ENCODE results near the gene TCEA3.

The TCEA3 gene

DNA sequence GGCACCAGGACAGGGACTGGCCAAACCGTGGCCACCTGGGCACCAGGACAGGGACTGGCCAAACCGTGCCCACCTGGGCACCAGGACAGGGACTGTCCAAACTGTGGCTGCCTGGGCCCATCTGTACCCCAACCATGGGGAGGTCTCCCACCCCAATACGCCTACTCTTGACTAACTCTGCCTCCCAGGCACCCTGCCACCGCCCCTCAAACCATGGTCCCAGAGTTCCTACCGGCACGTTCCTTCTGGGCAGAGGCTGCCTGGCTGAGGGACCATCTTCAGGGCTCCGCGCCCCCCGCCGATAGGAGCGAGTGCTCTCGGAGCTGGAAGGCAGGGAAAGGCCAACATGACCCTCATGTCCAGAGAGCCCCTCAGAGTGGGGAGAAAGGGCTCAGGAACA is 6.3 kb upstream of the TCEA3 start:
- no peak overlapping the region for H3K9ac ChIP-seq
- H3K79me2 ChIP-seq, result no peaks in the 10 kb centered on the region
- H2AFZ ChIP-seq, result no peak overlapping the region
- H3K4me2 ChIP-seq (ENCODE audit: low read length), result no peak overlapping the region
- H3K36me3 ChIP-seq (ENCODE audit: control insufficient read depth, insufficient read depth, low read length), result no peaks in the 10 kb centered on the region
- H3K4me1 ChIP-seq, result no peaks in the 10 kb centered on the region
- no peak overlapping the region for H3K4me3 ChIP-seq (ENCODE audit: low read depth, low read length)
- no peak for TF ChIP-seq CTCF (IDR thresholded peaks at IDR 0.05)
- no peaks in the 10 kb centered on the region for H3K9me3 ChIP-seq (ENCODE audit: control insufficient read depth, low read length)
- H3K27me3 ChIP-seq (ENCODE audit: control insufficient read depth, insufficient read depth, low read length), result no peaks in the 10 kb centered on the region
- no peak overlapping the region for H3K27ac ChIP-seq

DNA sequence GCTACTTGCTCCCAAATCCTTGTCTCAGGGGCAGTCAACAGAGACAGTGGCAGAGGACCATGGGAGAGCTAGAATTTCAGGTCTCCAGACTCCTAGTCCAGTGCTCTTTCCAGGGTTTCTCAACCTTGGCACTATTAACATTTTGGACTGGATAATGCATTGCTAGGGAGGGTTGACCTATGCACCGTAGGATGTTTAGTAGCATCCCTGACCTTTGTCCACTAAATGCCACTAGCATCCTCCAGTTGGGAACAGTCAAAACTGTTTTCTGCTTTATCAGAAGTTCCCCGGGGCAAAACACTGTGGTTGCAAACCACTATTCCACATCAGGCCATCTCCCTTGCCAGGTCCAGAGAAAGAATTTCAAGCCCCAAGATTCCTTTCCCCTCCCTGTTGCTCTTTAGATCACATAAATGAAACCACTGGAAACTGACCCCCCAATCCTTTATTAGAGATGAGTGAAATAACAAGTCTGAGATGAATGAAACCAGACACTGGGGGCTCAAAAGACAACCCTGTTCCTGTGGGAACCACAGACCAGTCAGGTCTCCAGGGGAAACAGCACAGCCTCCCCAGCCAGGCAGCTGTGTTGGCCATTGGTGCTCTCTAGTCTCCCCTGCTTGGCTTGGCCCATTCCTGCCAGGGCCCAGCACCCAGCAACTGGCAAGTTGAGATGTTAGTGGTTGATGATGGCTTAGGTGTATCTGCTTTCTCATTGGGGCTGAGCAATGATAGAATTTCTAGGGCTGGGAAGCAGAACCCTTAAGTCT is 3.8 kb upstream of the TCEA3 start:
- Histone ChIP-seq H3K36me3 (ENCODE audit: control insufficient read depth, insufficient read depth, low read length) (no peaks in the 10 kb centered on the region), H3K4me1 (no peaks in the 10 kb centered on the region), H3K79me2 (no peaks in the 10 kb centered on the region), H3K9me3 (ENCODE audit: control insufficient read depth, low read length) (no peaks in the 10 kb centered on the region), H3K4me3 (ENCODE audit: low read depth, low read length) (no peak overlapping the region), H3K4me2 (ENCODE audit: low read length) (no peak overlapping the region), H2AFZ (no peak overlapping the region), H3K27ac (no peak overlapping the region), H3K27me3 (ENCODE audit: control insufficient read depth, insufficient read depth, low read length) (no peaks in the 10 kb centered on the region), H3K9ac (no peak overlapping the region)
- TF ChIP-seq CTCF (IDR thresholded peaks at IDR 0.05), result no peak

GRCh38 chr1:23427550-23427949 is 3.0 kb upstream of the TCEA3 start:
- no peaks in the 10 kb centered on the region for H3K4me1 ChIP-seq
- no peak overlapping the region for H2AFZ ChIP-seq
- TF ChIP-seq CTCF (IDR thresholded peaks at IDR 0.05), result no peak

GRCh38 chr1:23426828-23427227 is 2.3 kb upstream of the TCEA3 start:
- H3K36me3 ChIP-seq (ENCODE audit: control insufficient read depth, insufficient read depth, low read length), result no peaks in the 10 kb centered on the region
- no peaks in the 10 kb centered on the region for H3K27me3 ChIP-seq (ENCODE audit: control insufficient read depth, insufficient read depth, low read length)
- H3K4me1 ChIP-seq, result no peaks in the 10 kb centered on the region
- H3K9ac ChIP-seq, result no peak overlapping the region
- H2AFZ ChIP-seq, result no peak overlapping the region
- no peaks in the 10 kb centered on the region for H3K9me3 ChIP-seq (ENCODE audit: control insufficient read depth, low read length)
- H3K4me2 ChIP-seq (ENCODE audit: low read length), result no peak overlapping the region
- no peak overlapping the region for H3K27ac ChIP-seq
- H3K79me2 ChIP-seq, result no peaks in the 10 kb centered on the region
- no peak for TF ChIP-seq CTCF (IDR thresholded peaks at IDR 0.05)
- no peak overlapping the region for H3K4me3 ChIP-seq (ENCODE audit: low read depth, low read length)

More at GRCh38 chr1:23427550-23427949, 3.0 kb upstream of the TCEA3 start:
- no peak overlapping the region for H3K4me3 ChIP-seq (ENCODE audit: low read depth, low read length)
- H3K4me2 ChIP-seq (ENCODE audit: low read length), result no peak overlapping the region
- no peaks in the 10 kb centered on the region for H3K27me3 ChIP-seq (ENCODE audit: control insufficient read depth, insufficient read depth, low read length)
- H3K27ac ChIP-seq, result no peak overlapping the region
- no peaks in the 10 kb centered on the region for H3K79me2 ChIP-seq
- no peaks in the 10 kb centered on the region for H3K9me3 ChIP-seq (ENCODE audit: control insufficient read depth, low read length)
- no peaks in the 10 kb centered on the region for H3K36me3 ChIP-seq (ENCODE audit: control insufficient read depth, insufficient read depth, low read length)
- H3K9ac ChIP-seq, result no peak overlapping the region

GRCh38 chr1:23425193-23425494 is 596 bp upstream of the TCEA3 start:
- Histone ChIP-seq H3K36me3 (ENCODE audit: control insufficient read depth, insufficient read depth, low read length) (no peaks in the 10 kb centered on the region), H3K9me3 (ENCODE audit: control insufficient read depth, low read length) (no peaks in the 10 kb centered on the region), H3K79me2 (no peaks in the 10 kb centered on the region), H3K4me3 (ENCODE audit: low read depth, low read length) (peak overlapping the region; percentile 72), H3K4me2 (ENCODE audit: low read length) (peak overlapping the region; percentile 73), H3K27me3 (ENCODE audit: control insufficient read depth, insufficient read depth, low read length) (no peaks in the 10 kb centered on the region), H3K4me1 (no peaks in the 10 kb centered on the region), H3K27ac (no peak overlapping the region), H2AFZ (peak overlapping the region; percentile 83), H3K9ac (no peak overlapping the region)
- TF ChIP-seq CTCF (IDR thresholded peaks at IDR 0.05), result no peak

Data from parathyroid adenoma (tissue), 2 donors.